ENCODE measurements around the gene RBM20.
"Not testable (repeated sequence)": the region's sequence is repeated elsewhere in the genome, so short reads cannot be mapped to it uniquely, and the experiment has no call there.

Gene RBM20

DNA sequence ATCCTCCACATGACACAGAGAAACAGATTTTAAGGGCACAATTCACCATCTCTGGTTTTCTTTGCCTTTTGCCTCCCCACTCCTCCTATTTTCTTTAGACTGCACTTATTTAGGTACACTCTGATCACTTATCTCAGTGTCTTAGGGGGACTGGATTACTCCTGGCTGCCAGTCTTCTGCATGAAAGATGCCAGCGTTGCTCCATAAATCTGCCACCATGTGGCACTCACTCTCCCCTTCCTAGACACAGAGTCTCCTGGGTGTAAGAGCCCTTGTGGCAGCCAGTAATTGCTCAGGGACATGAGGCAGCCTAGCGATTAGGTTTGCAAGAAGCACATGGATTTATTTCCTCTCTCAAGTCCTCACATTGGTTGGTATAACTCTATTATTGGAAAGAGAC, 34.5 kb upstream of the RBM20 start:
- TF ChIP-seq, protein P1, sequence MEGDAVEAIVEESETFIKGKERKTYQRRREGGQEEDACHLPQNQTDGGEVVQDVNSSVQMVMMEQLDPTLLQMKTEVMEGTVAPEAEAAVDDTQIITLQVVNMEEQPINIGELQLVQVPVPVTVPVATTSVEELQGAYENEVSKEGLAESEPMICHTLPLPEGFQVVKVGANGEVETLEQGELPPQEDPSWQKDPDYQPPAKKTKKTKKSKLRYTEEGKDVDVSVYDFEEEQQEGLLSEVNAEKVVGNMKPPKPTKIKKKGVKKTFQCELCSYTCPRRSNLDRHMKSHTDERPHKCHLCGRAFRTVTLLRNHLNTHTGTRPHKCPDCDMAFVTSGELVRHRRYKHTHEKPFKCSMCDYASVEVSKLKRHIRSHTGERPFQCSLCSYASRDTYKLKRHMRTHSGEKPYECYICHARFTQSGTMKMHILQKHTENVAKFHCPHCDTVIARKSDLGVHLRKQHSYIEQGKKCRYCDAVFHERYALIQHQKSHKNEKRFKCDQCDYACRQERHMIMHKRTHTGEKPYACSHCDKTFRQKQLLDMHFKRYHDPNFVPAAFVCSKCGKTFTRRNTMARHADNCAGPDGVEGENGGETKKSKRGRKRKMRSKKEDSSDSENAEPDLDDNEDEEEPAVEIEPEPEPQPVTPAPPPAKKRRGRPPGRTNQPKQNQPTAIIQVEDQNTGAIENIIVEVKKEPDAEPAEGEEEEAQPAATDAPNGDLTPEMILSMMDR (IDR thresholded peaks at IDR 0.05; ENCODE audit: low read depth, low read length) = peak; percentile 35; the same call in 1 of the 2 replicates
- H3K4me3 ChIP-seq (ENCODE audit: low read depth, low read length) = no peak overlapping the region
- H3K27me3 ChIP-seq (ENCODE audit: insufficient read depth, low read depth, severe bottlenecking) = no peaks in the 10 kb centered on the region
- DNase-seq = peak; percentile 62
- H3K36me3 ChIP-seq = peaks cover 15% of the 10 kb centered on the region
- peak overlapping the region; percentile 43 for H3K27ac ChIP-seq
- no peaks in the 10 kb centered on the region for H3K9me3 ChIP-seq (ENCODE audit: severe bottlenecking)

DNA sequence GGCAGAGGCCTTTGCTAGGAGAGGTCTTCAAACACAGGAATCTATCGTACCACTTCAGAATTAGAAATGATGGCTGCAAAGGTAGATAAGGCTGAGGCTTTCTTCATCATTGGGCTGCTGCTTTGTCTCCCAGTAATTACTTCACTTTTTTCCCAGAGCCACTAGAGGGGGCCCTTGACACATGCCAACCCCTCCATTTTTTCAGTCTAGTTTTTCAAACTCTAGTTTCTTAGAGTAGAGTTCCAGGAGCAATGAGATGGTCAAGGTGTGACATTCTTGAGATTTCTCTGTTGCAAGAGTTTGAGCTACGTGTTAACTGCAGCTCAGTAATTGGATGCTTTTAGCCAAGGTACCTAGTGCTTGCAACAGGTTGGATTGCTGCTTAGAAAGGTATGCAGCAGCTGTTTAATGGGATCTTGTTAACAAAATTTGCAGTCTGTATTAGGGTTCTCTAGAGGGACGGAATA, 33.8 kb upstream of the RBM20 start:
- peak; percentile 58 for DNase-seq
- peak overlapping the region; percentile 43 for H3K27ac ChIP-seq
- H3K9me3 ChIP-seq (ENCODE audit: severe bottlenecking) = no peaks in the 10 kb centered on the region
- peaks cover 7% of the 10 kb centered on the region for H3K36me3 ChIP-seq
- H3K4me3 ChIP-seq (ENCODE audit: low read depth, low read length) = no peak overlapping the region
- no peaks in the 10 kb centered on the region for H3K27me3 ChIP-seq (ENCODE audit: insufficient read depth, low read depth, severe bottlenecking)
- TF ChIP-seq, protein P1 (IDR thresholded peaks at IDR 0.05; ENCODE audit: low read depth, low read length) = peak; percentile 70

DNA sequence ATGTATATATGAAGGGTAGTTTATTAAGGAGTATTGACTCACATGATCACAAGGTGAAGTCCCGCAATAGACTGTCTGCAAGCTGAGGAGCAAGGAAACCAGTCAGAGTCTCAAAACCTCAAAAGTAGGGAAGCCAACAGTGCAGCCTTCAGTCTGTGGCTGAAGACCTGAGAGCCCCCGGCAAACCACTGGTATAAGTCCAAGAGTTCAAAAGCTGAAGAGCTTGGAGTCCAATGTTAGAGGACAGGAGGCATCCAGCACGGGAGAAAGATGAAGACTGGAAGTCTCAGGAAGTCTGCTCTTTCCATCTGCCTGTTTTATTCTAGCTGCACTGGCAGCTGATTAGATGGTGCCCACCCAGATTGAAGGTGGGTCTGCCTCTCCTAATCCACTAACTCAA, 33.4 kb upstream of the RBM20 start:
- H3K4me3 ChIP-seq (ENCODE audit: low read depth, low read length); H3K27me3 ChIP-seq (ENCODE audit: insufficient read depth, low read depth, severe bottlenecking); H3K27ac ChIP-seq; H3K9me3 ChIP-seq (ENCODE audit: severe bottlenecking); DNase-seq; H3K36me3 ChIP-seq: not testable (repeated sequence)

DNA sequence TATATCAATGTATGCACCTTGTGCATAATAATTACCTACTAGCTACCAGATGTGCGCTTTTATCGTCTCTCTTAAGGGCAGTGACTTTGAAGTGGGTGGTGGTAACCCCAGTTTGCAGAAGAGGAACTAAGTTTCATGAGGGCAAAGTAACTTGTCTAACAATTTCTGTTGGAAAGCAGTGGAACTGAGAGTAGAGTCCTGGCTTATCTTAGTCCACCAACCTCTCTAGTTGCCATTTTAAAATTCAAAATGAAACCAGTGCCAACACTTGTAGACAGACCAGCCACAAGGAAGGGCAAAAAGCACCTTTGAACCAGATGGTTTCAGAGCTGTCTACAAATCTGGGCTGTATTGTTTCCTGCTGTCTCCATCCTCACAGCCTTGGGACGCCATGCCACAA, 32.0 kb upstream of the RBM20 start:
- Histone ChIP-seq H3K4me3 (ENCODE audit: low read depth, low read length) (no peak overlapping the region), H3K27ac (no peak overlapping the region)
- no peak for DNase-seq

DNA sequence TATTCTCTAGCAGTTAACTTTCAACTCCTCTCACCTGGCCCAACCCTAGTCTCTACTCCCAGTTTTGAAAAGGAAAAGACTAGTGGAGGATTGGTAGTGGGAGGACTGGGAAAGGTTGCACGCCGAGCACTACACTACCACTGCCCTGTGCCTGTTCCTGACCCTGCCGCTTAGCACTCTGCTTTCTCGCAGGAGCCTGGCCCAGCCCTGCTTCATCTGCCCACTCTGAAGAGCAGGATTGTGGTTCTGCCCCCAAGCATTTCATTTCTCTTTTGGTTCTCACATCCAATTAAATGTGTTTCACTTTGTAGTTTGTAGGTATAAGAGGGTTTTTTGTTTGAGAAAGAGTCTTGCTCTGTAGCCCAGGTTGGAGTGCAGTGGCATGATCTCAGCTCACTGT, 31.5 kb upstream of the RBM20 start:
- no peak for DNase-seq
- H3K4me3 ChIP-seq (ENCODE audit: low read depth, low read length) = no peak overlapping the region
- H3K36me3 ChIP-seq = no peaks in the 10 kb centered on the region
- H3K9me3 ChIP-seq (ENCODE audit: severe bottlenecking) = no peaks in the 10 kb centered on the region
- no peaks in the 10 kb centered on the region for H3K27me3 ChIP-seq (ENCODE audit: insufficient read depth, low read depth, severe bottlenecking)
- H3K27ac ChIP-seq = no peak overlapping the region
- TF ChIP-seq, protein P1 (IDR thresholded peaks at IDR 0.05; ENCODE audit: low read depth, low read length) = no peak

More for the DNA sequence above, 32.0 kb upstream of the RBM20 start:
- H3K27me3 ChIP-seq (ENCODE audit: insufficient read depth, low read depth, severe bottlenecking) = no peaks in the 10 kb centered on the region
- H3K36me3 ChIP-seq = no peaks in the 10 kb centered on the region
- TF ChIP-seq, protein P1 (IDR thresholded peaks at IDR 0.05; ENCODE audit: low read depth, low read length) = no peak
- no peaks in the 10 kb centered on the region for H3K9me3 ChIP-seq (ENCODE audit: severe bottlenecking)

DNA sequence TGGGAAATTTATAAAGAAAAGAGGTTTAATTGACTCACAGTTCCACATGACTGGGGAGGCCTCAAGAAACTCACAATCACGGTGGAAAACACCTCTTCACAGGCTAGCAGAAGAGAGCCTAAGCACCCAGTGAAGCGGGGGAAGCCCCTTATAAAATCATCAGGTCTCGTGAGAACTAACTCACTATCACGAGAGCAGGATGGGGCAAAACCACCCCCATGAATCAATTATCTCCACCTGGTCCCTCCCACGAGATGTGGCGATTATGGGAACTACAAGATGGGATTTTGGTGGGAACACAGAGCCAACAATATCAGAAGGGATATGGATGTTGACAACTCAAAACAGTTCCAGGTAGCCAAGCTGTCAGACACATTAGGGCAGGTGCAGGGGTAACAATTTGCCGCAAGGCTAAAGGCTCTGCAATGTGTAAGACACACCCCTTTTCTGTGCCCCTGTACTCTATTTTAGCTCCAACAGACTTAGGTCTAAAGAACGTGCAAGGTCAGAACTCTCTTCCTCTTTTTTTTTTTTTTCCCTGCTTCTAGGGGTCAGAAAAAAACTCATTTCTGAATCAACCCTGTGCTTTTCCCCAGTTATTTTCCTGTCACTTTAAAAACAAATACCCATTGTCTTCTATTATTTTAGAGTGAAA, 30.7 kb upstream of the RBM20 start:
- no peak for DNase-seq
- TF ChIP-seq, protein P1 (IDR thresholded peaks at IDR 0.05; ENCODE audit: low read depth, low read length) = no peak

More for the DNA sequence above, 30.7 kb upstream of the RBM20 start:
- H3K4me3 ChIP-seq (ENCODE audit: low read depth, low read length) = no peak overlapping the region
- H3K27me3 ChIP-seq (ENCODE audit: insufficient read depth, low read depth, severe bottlenecking) = no peaks in the 10 kb centered on the region
- no peak overlapping the region for H3K27ac ChIP-seq
- H3K9me3 ChIP-seq (ENCODE audit: severe bottlenecking) = no peaks in the 10 kb centered on the region
- no peaks in the 10 kb centered on the region for H3K36me3 ChIP-seq

Data from WERI-Rb-1 (cell line).